H1 (cell line): ENCODE data around the gene CHST11. TPM values are rescaled to one million over a fixed set of nuclear protein-coding genes. Genes with fewer than 3 reads are reported as not detected.

ENCODE experiments used
- BACH1 ChIP-seq: IDR thresholded peaks from 2 replicates; pipeline ENCODE4 v1.6.1; 2012; ENCODE audit warnings: low read length, improper control_type of control experiment
- YY1 ChIP-seq: IDR thresholded peaks from 2 replicates; pipeline ENCODE4 v1.6.1; 2011; ENCODE audit warnings: low read depth, mild to moderate bottlenecking, low read length
- ZNF274 ChIP-seq: IDR thresholded peaks from 2 replicates; pipeline ENCODE4 v1.7.0; 2012; ENCODE audit warnings: low read length, borderline replicate concordance; ENCODE audit errors: extremely low read depth
- polyA plus RNA-seq, 7 experiments: library from polyadenylated mRNA; depleted of rRNA in 3 of 7; stranded (reverse) in 5 of 7; unstranded in 2 of 7; fragments of >200 nt in 5 of 7; fragments of 200-250 nt in 2 of 7; gene quantifications; 1 replicate in 5 of 7; 2 replicates in 1 of 7; 4 replicates in 1 of 7; pipeline versions ENCODE4 v1.2.1 to v1.2.3, GENCODE V29; 2011 to 2013; ENCODE audit warnings: missing spikeins in 2 of 7, mixed read lengths in 2 of 7
- total RNA-seq: library from RNA; stranded (reverse); fragmentation: NEBNext Ultra II Directional; extraction: Animal tissue kit (Norgen Biotek cat#: 25700); gene quantifications from 2 replicates; pipeline ENCODE4 v1.2.1, GENCODE V29; 2021
- TF ChIP-seq, protein P1 (sequence below): IDR thresholded peaks from 2 replicates; pipeline ENCODE4 v1.6.1; 2011; ENCODE audit warnings: low read length, improper control_type of control experiment
- TF ChIP-seq, protein P2 (sequence below), 3 experiments: IDR thresholded peaks; 1 replicate in 2 of 3; 2 replicates in 1 of 3; pipeline versions ENCODE4 v1.5.1 to v1.6.1; 2011; ENCODE audit warnings: low read length in 3 of 3, mild to moderate bottlenecking in 3 of 3, inconsistent platforms in 2 of 3, low read depth in 1 of 3, moderate library complexity in 1 of 3; ENCODE audit not compliant: insufficient read depth in 1 of 3; ENCODE audit errors: control extremely low read depth in 1 of 3
- TF ChIP-seq, protein P3 (sequence below): fragments of 300-600 bp; sonication (generic); IDR thresholded peaks from 2 replicates; pipeline ENCODE4 v1.7.1; 2012; ENCODE audit warnings: low read length, moderate library complexity, mild to moderate bottlenecking, inconsistent platforms; ENCODE audit not compliant: insufficient replicate concordance

CHST11 gene
- total and polyA plus RNA-seq, 2 of the 8 experiments (the other 6 are each of a cell fraction or from before 2014, with no cell fraction given): 14.4 to 20.8 TPM

DNA sequence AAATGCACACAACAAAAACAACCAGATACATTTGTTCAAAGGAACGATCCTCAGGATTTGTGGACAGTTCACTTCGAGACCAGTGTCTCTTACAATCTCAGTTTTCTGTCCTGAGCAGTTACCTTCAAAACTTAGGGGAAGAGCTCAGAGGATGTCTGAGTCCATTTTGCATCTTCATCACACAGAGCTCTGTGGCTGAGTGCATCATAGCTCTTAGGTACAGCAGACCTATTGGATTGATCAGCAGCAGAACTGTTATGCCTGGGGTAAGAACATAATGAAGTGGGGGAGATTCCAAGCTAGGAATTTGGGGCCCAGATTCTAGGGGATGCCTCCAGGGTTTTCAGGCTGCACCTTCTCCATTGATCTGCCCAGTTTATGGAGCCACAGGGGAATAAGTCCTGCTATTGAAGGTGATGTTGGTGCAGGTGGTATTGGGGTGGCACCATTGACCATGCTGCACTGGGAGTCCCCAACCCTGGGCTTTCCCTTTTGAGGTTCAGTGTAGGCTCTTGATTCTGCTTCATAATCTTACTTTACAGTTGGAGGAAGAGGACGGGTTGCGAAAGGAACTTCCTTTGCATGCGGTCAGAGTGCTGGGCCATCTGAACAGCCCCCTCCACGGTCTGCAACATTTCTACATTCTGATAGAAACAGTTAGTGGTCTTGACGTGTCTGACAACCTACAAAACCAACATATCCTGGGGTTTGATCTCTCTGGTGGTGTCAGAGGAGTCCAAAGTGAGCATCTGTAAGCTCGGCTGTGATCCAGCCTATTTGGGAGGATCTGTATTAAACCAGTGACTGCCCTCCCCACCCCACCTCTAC lies 112.8 kb downstream of the CHST11 start (continued):
- TF ChIP-seq, protein P1, sequence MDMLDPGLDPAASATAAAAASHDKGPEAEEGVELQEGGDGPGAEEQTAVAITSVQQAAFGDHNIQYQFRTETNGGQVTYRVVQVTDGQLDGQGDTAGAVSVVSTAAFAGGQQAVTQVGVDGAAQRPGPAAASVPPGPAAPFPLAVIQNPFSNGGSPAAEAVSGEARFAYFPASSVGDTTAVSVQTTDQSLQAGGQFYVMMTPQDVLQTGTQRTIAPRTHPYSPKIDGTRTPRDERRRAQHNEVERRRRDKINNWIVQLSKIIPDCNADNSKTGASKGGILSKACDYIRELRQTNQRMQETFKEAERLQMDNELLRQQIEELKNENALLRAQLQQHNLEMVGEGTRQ: no peak
- no peak for TF ChIP-seq BACH1
- TF ChIP-seq YY1: no peak
- TF ChIP-seq ZNF274: no peak
- TF ChIP-seq, protein P2, sequence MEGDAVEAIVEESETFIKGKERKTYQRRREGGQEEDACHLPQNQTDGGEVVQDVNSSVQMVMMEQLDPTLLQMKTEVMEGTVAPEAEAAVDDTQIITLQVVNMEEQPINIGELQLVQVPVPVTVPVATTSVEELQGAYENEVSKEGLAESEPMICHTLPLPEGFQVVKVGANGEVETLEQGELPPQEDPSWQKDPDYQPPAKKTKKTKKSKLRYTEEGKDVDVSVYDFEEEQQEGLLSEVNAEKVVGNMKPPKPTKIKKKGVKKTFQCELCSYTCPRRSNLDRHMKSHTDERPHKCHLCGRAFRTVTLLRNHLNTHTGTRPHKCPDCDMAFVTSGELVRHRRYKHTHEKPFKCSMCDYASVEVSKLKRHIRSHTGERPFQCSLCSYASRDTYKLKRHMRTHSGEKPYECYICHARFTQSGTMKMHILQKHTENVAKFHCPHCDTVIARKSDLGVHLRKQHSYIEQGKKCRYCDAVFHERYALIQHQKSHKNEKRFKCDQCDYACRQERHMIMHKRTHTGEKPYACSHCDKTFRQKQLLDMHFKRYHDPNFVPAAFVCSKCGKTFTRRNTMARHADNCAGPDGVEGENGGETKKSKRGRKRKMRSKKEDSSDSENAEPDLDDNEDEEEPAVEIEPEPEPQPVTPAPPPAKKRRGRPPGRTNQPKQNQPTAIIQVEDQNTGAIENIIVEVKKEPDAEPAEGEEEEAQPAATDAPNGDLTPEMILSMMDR (IDR thresholded peaks at IDR 0.05; ENCODE audit: control extremely low read depth in 1 of 3, insufficient read depth in 1 of 3, low read depth in 1 of 3, low read length in 3 of 3): no peak
- TF ChIP-seq, protein P3, sequence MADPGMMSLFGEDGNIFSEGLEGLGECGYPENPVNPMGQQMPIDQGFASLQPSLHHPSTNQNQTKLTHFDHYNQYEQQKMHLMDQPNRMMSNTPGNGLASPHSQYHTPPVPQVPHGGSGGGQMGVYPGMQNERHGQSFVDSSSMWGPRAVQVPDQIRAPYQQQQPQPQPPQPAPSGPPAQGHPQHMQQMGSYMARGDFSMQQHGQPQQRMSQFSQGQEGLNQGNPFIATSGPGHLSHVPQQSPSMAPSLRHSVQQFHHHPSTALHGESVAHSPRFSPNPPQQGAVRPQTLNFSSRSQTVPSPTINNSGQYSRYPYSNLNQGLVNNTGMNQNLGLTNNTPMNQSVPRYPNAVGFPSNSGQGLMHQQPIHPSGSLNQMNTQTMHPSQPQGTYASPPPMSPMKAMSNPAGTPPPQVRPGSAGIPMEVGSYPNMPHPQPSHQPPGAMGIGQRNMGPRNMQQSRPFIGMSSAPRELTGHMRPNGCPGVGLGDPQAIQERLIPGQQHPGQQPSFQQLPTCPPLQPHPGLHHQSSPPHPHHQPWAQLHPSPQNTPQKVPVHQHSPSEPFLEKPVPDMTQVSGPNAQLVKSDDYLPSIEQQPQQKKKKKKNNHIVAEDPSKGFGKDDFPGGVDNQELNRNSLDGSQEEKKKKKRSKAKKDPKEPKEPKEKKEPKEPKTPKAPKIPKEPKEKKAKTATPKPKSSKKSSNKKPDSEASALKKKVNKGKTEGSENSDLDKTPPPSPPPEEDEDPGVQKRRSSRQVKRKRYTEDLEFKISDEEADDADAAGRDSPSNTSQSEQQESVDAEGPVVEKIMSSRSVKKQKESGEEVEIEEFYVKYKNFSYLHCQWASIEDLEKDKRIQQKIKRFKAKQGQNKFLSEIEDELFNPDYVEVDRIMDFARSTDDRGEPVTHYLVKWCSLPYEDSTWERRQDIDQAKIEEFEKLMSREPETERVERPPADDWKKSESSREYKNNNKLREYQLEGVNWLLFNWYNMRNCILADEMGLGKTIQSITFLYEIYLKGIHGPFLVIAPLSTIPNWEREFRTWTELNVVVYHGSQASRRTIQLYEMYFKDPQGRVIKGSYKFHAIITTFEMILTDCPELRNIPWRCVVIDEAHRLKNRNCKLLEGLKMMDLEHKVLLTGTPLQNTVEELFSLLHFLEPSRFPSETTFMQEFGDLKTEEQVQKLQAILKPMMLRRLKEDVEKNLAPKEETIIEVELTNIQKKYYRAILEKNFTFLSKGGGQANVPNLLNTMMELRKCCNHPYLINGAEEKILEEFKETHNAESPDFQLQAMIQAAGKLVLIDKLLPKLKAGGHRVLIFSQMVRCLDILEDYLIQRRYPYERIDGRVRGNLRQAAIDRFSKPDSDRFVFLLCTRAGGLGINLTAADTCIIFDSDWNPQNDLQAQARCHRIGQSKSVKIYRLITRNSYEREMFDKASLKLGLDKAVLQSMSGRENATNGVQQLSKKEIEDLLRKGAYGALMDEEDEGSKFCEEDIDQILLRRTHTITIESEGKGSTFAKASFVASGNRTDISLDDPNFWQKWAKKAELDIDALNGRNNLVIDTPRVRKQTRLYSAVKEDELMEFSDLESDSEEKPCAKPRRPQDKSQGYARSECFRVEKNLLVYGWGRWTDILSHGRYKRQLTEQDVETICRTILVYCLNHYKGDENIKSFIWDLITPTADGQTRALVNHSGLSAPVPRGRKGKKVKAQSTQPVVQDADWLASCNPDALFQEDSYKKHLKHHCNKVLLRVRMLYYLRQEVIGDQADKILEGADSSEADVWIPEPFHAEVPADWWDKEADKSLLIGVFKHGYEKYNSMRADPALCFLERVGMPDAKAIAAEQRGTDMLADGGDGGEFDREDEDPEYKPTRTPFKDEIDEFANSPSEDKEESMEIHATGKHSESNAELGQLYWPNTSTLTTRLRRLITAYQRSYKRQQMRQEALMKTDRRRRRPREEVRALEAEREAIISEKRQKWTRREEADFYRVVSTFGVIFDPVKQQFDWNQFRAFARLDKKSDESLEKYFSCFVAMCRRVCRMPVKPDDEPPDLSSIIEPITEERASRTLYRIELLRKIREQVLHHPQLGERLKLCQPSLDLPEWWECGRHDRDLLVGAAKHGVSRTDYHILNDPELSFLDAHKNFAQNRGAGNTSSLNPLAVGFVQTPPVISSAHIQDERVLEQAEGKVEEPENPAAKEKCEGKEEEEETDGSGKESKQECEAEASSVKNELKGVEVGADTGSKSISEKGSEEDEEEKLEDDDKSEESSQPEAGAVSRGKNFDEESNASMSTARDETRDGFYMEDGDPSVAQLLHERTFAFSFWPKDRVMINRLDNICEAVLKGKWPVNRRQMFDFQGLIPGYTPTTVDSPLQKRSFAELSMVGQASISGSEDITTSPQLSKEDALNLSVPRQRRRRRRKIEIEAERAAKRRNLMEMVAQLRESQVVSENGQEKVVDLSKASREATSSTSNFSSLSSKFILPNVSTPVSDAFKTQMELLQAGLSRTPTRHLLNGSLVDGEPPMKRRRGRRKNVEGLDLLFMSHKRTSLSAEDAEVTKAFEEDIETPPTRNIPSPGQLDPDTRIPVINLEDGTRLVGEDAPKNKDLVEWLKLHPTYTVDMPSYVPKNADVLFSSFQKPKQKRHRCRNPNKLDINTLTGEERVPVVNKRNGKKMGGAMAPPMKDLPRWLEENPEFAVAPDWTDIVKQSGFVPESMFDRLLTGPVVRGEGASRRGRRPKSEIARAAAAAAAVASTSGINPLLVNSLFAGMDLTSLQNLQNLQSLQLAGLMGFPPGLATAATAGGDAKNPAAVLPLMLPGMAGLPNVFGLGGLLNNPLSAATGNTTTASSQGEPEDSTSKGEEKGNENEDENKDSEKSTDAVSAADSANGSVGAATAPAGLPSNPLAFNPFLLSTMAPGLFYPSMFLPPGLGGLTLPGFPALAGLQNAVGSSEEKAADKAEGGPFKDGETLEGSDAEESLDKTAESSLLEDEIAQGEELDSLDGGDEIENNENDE: no peak
